ENCODE results near the gene CLEC7A.
A peak's percentile ranks its signal among the peaks of the same experiment; 100 is the strongest.

The CLEC7A gene

GRCh38 chr12:10088955-10089900 lies 40.8 kb downstream of the CLEC7A start:
- FAIRE-seq: no peak

GRCh38 chr12:10088031-10088430 lies 42.0 kb downstream of the CLEC7A start:
- no peak for FAIRE-seq

- peak; percentile 18 for FAIRE-seq
Observed at GRCh38 chr12:10086387-10086786, 43.6 kb downstream of the CLEC7A start.

- FAIRE-seq: no peak
Observed at GRCh38 chr12:10084733-10085132, 45.3 kb downstream of the CLEC7A start.

GRCh38 chr12:10082117-10082874 lies 47.7 kb downstream of the CLEC7A start:
- FAIRE-seq: no peak

- FAIRE-seq: no peak
Observed at GRCh38 chr12:10075451-10075850, 54.5 kb downstream of the CLEC7A start.

GRCh38 chr12:10073261-10073660 lies 56.7 kb downstream of the CLEC7A start:
- FAIRE-seq: no peak

GRCh38 chr12:10072131-10072530 lies 57.9 kb downstream of the CLEC7A start:
- no peak for FAIRE-seq

GRCh38 chr12:10070380-10070779 lies 59.6 kb downstream of the CLEC7A start:
- FAIRE-seq: no peak

GRCh38 chr12:10069976-10070375 lies 60.0 kb downstream of the CLEC7A start:
- FAIRE-seq: no peak

- no peak for FAIRE-seq
Observed at GRCh38 chr12:10069099-10069498, 60.9 kb downstream of the CLEC7A start.

- FAIRE-seq: no peak
Observed at GRCh38 chr12:10068644-10069043, 61.4 kb downstream of the CLEC7A start.

GRCh38 chr12:10067942-10068341 lies 62.1 kb downstream of the CLEC7A start:
- FAIRE-seq: no peak

GRCh38 chr12:10067264-10067663 lies 62.7 kb downstream of the CLEC7A start:
- no peak for FAIRE-seq
